Measurements from ENCODE around the gene CDH23.

CDH23 gene

GRCh38 chr10:71451754-71452153 lies 55.0 kb downstream of the CDH23 start (continued):
- TF ChIP-seq POU6F1 (CRISPR knock-in tag; IDR thresholded peaks at IDR 0.05; ENCODE audit: borderline replicate concordance, low read depth), result no peak
- TF ChIP-seq ISL1 (CRISPR knock-in tag; IDR thresholded peaks at IDR 0.05), result no peak
- TF ChIP-seq ZFP3 (CRISPR knock-in tag; IDR thresholded peaks at IDR 0.05), result no peak
- no peak for TF ChIP-seq ZNF70 (CRISPR knock-in tag; IDR thresholded peaks at IDR 0.05)
- no peak for TF ChIP-seq CREB5 (CRISPR knock-in tag; IDR thresholded peaks at IDR 0.05; ENCODE audit: low read depth)
- no peak for TF ChIP-seq BACH2 (CRISPR knock-in tag; IDR thresholded peaks at IDR 0.05; ENCODE audit: borderline replicate concordance)

- TF ChIP-seq ZFP3 (CRISPR knock-in tag; IDR thresholded peaks at IDR 0.05), result no peak
- ATAC-seq, result no peak
These were observed 56.5 kb downstream of the CDH23 start for GRCh38 chr10:71453186-71453585.

GRCh38 chr10:71454347-71454746 lies 57.6 kb downstream of the CDH23 start:
- no peak for TF ChIP-seq SNAI2 (CRISPR knock-in tag; IDR thresholded peaks at IDR 0.05)
- TF ChIP-seq GLIS3 (CRISPR knock-in tag; IDR thresholded peaks at IDR 0.05), result no peak
- TF ChIP-seq CREB5 (CRISPR knock-in tag; IDR thresholded peaks at IDR 0.05; ENCODE audit: low read depth), result no peak
- TF ChIP-seq ARNTL (CRISPR knock-in tag; IDR thresholded peaks at IDR 0.05; ENCODE audit: borderline replicate concordance, low read depth), result no peak
- no peak for TF ChIP-seq CSDC2 (CRISPR knock-in tag; IDR thresholded peaks at IDR 0.05)
- no peak for TF ChIP-seq ZNF8 (CRISPR knock-in tag; IDR thresholded peaks at IDR 0.05)
- no peak for TF ChIP-seq TSHZ2 (CRISPR knock-in tag; IDR thresholded peaks at IDR 0.05)
- TF ChIP-seq ESRRG (CRISPR knock-in tag; IDR thresholded peaks at IDR 0.05), result no peak
- TF ChIP-seq OSR1 (CRISPR knock-in tag; IDR thresholded peaks at IDR 0.05), result no peak
- TF ChIP-seq POU6F1 (CRISPR knock-in tag; IDR thresholded peaks at IDR 0.05; ENCODE audit: borderline replicate concordance, low read depth), result no peak
- no peak for ATAC-seq

GRCh38 chr10:71455035-71455434 lies 58.3 kb downstream of the CDH23 start:
- ATAC-seq, result no peak
- no peak for TF ChIP-seq CREB5 (CRISPR knock-in tag; IDR thresholded peaks at IDR 0.05; ENCODE audit: low read depth)
- TF ChIP-seq ZFP30 (CRISPR knock-in tag; IDR thresholded peaks at IDR 0.05), result no peak
- no peak for TF ChIP-seq TCF4 (CRISPR knock-in tag; IDR thresholded peaks at IDR 0.05; ENCODE audit: borderline replicate concordance)
- no peak for TF ChIP-seq ZNF565 (CRISPR knock-in tag; conservative IDR thresholded peaks at IDR 0.05; ENCODE audit: low read depth)
- TF ChIP-seq SNAI2 (CRISPR knock-in tag; IDR thresholded peaks at IDR 0.05), result no peak
- TF ChIP-seq BACH2 (CRISPR knock-in tag; IDR thresholded peaks at IDR 0.05; ENCODE audit: borderline replicate concordance), result no peak
- TF ChIP-seq CSRNP3 (CRISPR knock-in tag; IDR thresholded peaks at IDR 0.05), result no peak
- TF ChIP-seq ZNF70 (CRISPR knock-in tag; IDR thresholded peaks at IDR 0.05), result no peak
- no peak for TF ChIP-seq ESRRG (CRISPR knock-in tag; IDR thresholded peaks at IDR 0.05)
- no peak for TF ChIP-seq ZNF8 (CRISPR knock-in tag; IDR thresholded peaks at IDR 0.05)
- TF ChIP-seq GLIS3 (CRISPR knock-in tag; IDR thresholded peaks at IDR 0.05), result no peak
- no peak for TF ChIP-seq POU6F1 (CRISPR knock-in tag; IDR thresholded peaks at IDR 0.05; ENCODE audit: borderline replicate concordance, low read depth)
- no peak for TF ChIP-seq ARNTL (CRISPR knock-in tag; IDR thresholded peaks at IDR 0.05; ENCODE audit: borderline replicate concordance, low read depth)
